Panc1 (cell line): ENCODE data around the gene CENPF.

Experiments used
- CTCF ChIP-seq: fragments of 450-650 bp; IDR thresholded peaks from 2 replicates; pipeline ENCODE4 v1.5.1; 2017; ENCODE audit warnings: mild to moderate bottlenecking
- POLR2AphosphoS5 ChIP-seq: IDR thresholded peaks from 2 replicates; pipeline ENCODE4 v1.6.1; 2012; ENCODE audit warnings: mild to moderate bottlenecking, low read depth, low read length, moderate library complexity
- SIN3A ChIP-seq: IDR thresholded peaks from 2 replicates; pipeline ENCODE4 v1.6.1; 2012; ENCODE audit warnings: low read depth, mild to moderate bottlenecking, low read length, moderate library complexity, borderline replicate concordance; ENCODE audit not compliant: insufficient read depth
- TCF7L2 ChIP-seq: IDR thresholded peaks from 2 replicates; pipeline ENCODE4 v1.6.1; 2011; ENCODE audit warnings: mild to moderate bottlenecking, low read depth, low read length, inconsistent platforms
- TF ChIP-seq, protein P1 (sequence below), 2 experiments: IDR thresholded peaks; 2 replicates each; pipeline ENCODE4 v1.6.1; 2011 to 2012; ENCODE audit warnings: low read depth in 2 of 2, control low read depth in 1 of 2, low read length in 1 of 2, mild to moderate bottlenecking in 1 of 2, moderate library complexity in 1 of 2; ENCODE audit not compliant: insufficient read depth in 1 of 2

GRCh38 chr1:214571281-214571680 lies 31.7 kb upstream of the CENPF start:
- TF ChIP-seq CTCF (no peak), TCF7L2 (no peak), POLR2AphosphoS5 (no peak), SIN3A (no peak)
- TF ChIP-seq, protein P1, sequence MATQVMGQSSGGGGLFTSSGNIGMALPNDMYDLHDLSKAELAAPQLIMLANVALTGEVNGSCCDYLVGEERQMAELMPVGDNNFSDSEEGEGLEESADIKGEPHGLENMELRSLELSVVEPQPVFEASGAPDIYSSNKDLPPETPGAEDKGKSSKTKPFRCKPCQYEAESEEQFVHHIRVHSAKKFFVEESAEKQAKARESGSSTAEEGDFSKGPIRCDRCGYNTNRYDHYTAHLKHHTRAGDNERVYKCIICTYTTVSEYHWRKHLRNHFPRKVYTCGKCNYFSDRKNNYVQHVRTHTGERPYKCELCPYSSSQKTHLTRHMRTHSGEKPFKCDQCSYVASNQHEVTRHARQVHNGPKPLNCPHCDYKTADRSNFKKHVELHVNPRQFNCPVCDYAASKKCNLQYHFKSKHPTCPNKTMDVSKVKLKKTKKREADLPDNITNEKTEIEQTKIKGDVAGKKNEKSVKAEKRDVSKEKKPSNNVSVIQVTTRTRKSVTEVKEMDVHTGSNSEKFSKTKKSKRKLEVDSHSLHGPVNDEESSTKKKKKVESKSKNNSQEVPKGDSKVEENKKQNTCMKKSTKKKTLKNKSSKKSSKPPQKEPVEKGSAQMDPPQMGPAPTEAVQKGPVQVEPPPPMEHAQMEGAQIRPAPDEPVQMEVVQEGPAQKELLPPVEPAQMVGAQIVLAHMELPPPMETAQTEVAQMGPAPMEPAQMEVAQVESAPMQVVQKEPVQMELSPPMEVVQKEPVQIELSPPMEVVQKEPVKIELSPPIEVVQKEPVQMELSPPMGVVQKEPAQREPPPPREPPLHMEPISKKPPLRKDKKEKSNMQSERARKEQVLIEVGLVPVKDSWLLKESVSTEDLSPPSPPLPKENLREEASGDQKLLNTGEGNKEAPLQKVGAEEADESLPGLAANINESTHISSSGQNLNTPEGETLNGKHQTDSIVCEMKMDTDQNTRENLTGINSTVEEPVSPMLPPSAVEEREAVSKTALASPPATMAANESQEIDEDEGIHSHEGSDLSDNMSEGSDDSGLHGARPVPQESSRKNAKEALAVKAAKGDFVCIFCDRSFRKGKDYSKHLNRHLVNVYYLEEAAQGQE (IDR thresholded peaks at IDR 0.05; ENCODE audit: insufficient read depth in 1 of 2, low read depth in 2 of 2, low read length in 1 of 2) = no peak
